GM23248 (cell line): ENCODE data around the gene QSER1. TPM values are rescaled to one million over a fixed set of nuclear protein-coding genes. Genes with fewer than 3 reads are reported as not detected.

Source experiments
- DNase-seq: peaks from one replicate; pipeline ENCODE4 v3.0.0-alpha.2; 2015
- H2AFZ ChIP-seq: fragments of 200-600 bp; sonication (generic); 2 replicates; pipeline ENCODE4 v1.6.1; 2016; ENCODE audit warnings: antibody characterized with exemption
- H3F3A ChIP-seq: fragments of 200-600 bp; sonication (generic); 2 replicates; pipeline ENCODE4 v1.6.1; 2016; ENCODE audit warnings: mild to moderate bottlenecking, antibody characterized with exemption, mixed run types; ENCODE audit not compliant: insufficient read depth
- H3K27ac ChIP-seq: fragments of 200-600 bp; sonication (generic); 2 replicates; pipeline ENCODE4 v1.5.1; 2016; ENCODE audit warnings: mild to moderate bottlenecking
- H3K27me3 ChIP-seq: fragments of 200-600 bp; sonication (generic); replicated peaks from 2 replicates; pipeline ENCODE4 v1.6.1; 2016; ENCODE audit warnings: mild to moderate bottlenecking; ENCODE audit not compliant: insufficient read depth
- H3K36me3 ChIP-seq: fragments of 200-600 bp; sonication (generic); 2 replicates; pipeline ENCODE4 v1.6.1; 2016; ENCODE audit warnings: low read depth, mild to moderate bottlenecking
- H3K4me1 ChIP-seq: fragments of 200-600 bp; sonication (generic); 2 replicates; pipeline ENCODE4 v1.6.1; 2016; ENCODE audit warnings: mild to moderate bottlenecking; ENCODE audit not compliant: insufficient read depth
- H3K4me2 ChIP-seq: fragments of 200-600 bp; sonication (generic); one replicate; pipeline ENCODE4 v1.6.1; 2016; ENCODE audit warnings: mild to moderate bottlenecking; ENCODE audit not compliant: unreplicated experiment
- H3K4me3 ChIP-seq: fragments of 200-600 bp; sonication (generic); 2 replicates; pipeline ENCODE4 v1.5.1; 2016; ENCODE audit warnings: mild to moderate bottlenecking
- H3K79me2 ChIP-seq: fragments of 200-600 bp; sonication (generic); 2 replicates; pipeline ENCODE4 v1.6.1; 2016; ENCODE audit warnings: mild to moderate bottlenecking; ENCODE audit not compliant: insufficient read depth
- H3K9ac ChIP-seq: fragments of 200-600 bp; sonication (generic); 2 replicates; pipeline ENCODE4 v1.6.1; 2016; ENCODE audit warnings: mild to moderate bottlenecking
- H3K9me2 ChIP-seq: fragments of 200-600 bp; sonication (generic); 2 replicates; pipeline ENCODE4 v1.6.1; 2016; ENCODE audit warnings: mixed run types, mild to moderate bottlenecking, moderate library complexity; ENCODE audit not compliant: insufficient read depth
- H3K9me3 ChIP-seq: fragments of 200-600 bp; sonication (generic); one replicate; pipeline ENCODE4 v1.6.1; 2017; ENCODE audit warnings: low read depth
- H4K20me1 ChIP-seq: fragments of 200-600 bp; sonication (generic); 2 replicates; pipeline ENCODE4 v1.6.0; 2016; ENCODE audit not compliant: insufficient read depth
- EZH2 ChIP-seq: fragments of 200-600 bp; sonication (generic); IDR thresholded peaks from 2 replicates; pipeline ENCODE4 v1.6.1; 2018; ENCODE audit warnings: antibody characterized with exemption, mild to moderate bottlenecking; ENCODE audit not compliant: insufficient read depth, poor library complexity, severe bottlenecking
- EZH2phosphoT487 ChIP-seq: fragments of 200-600 bp; sonication (generic); IDR thresholded peaks from 2 replicates; pipeline ENCODE4 v1.6.1; 2018; ENCODE audit warnings: antibody characterized with exemption, moderate library complexity, mild to moderate bottlenecking, low read depth; ENCODE audit not compliant: insufficient read depth
- WGBS, 2 experiments: methylation state at CpG; one replicate each; pipeline ENCODE4 v1.1.6; 2015 to 2017; ENCODE audit warnings: low lambda C conversion rate in 2 of 2, low coverage in 1 of 2; ENCODE audit errors: missing lambda C conversion rate in 2 of 2; 5-methylcytosine and 5-hydroxymethylcytosine counted together
- in situ Hi-C: fragments of 300-500 bp; cut with MboI; formaldehyde crosslinking; loops from 2 replicates; pipeline ENCODE4 v1.15.0; 2020
- polyA plus RNA-seq: library from polyadenylated mRNA; unstranded; fragments of >200 nt; fragmentation: Nextera tagmentation; extraction: Ambion mirVana; gene quantifications from 2 replicates; pipeline ENCODE4 v1.2.1, GENCODE V29; 2016
- total RNA-seq: library from RNA; depleted of rRNA; stranded (reverse); fragments of >200 nt; shearing (Covaris generic); gene quantifications from 2 replicates; pipeline ENCODE4 v1.2.3, GENCODE V29; 2014

Gene QSER1
- total and polyA plus RNA-seq, 2 experiments from 2014 or later, result 4.9 to 16.5 TPM

DNA sequence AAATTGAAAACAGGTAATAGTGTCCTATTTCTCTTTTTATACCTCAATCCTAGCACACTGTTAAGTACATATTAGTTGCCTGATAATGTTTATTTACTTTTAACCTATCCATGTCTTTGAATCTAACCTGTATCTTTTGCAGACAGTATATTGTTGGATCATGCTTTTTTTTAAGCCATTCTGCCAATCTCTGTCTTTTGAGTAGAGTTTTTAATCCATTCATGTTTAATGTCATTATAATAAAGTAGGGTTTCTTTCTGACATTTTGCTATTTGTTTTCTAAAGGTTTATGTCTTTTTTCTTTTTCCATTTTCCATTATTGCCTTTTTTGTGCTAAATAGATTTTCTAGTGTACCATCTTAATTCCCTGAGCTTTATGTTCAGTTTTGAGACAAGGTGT is 99.3 kb downstream of the QSER1 start:
- H2AFZ ChIP-seq, result no peak overlapping the region
- H3K79me2 ChIP-seq, result no peaks in the 10 kb centered on the region
- H3K9me3 ChIP-seq, result no peaks in the 10 kb centered on the region
- no peaks in the 10 kb centered on the region for H3F3A ChIP-seq
- H3K36me3 ChIP-seq, result no peaks in the 10 kb centered on the region
- H3K4me3 ChIP-seq, result no peak overlapping the region
- H3K4me2 ChIP-seq, result no peak overlapping the region
- no peak for DNase-seq
- no peak for TF ChIP-seq EZH2phosphoT487
- TF ChIP-seq EZH2, result no peak
- H3K27me3 ChIP-seq, result no peaks in the 10 kb centered on the region
- no peak overlapping the region for H3K27ac ChIP-seq
- no peaks in the 10 kb centered on the region for H4K20me1 ChIP-seq
- H3K9ac ChIP-seq, result no peak overlapping the region
- H3K9me2 ChIP-seq, result no peaks in the 10 kb centered on the region
- peaks cover 5% of the 10 kb centered on the region; the same call in 1 of the 2 replicates for H3K4me1 ChIP-seq
- in situ Hi-C loops, result no loop called here

DNA sequence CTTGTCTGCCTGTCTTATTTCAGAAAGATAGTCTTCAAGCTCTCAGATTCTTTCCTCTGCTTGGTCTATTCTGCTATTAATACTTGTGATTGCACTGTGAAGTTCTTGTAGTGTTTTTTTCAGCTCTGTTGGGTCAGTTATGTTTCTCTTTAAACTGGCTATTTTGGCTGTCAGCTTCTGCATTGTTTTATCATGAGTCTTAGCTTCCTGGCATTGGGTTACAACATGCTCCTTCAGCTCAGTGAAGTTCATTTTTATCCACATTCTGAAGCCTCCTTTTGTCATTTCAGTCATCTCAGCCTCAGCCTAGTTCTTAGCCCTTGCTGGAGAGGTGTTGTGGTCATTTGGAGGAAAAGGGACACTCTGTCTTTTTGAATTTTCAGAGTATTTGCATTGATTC is 107.6 kb downstream of the QSER1 start:
- Histone ChIP-seq H3K4me3 (peak overlapping the region; percentile 16; the same call in 1 of the 2 replicates), H3K4me2 (peak overlapping the region; percentile 77), H3K9me3 (no peaks in the 10 kb centered on the region), H3K27me3 (no peaks in the 10 kb centered on the region), H3K36me3 (no peaks in the 10 kb centered on the region), H3K27ac (peak overlapping the region; percentile 46), H2AFZ (peak overlapping the region; percentile 61), H3K4me1 (peaks cover 18% of the 10 kb centered on the region), H3K79me2 (no peaks in the 10 kb centered on the region), H3K9me2 (no peaks in the 10 kb centered on the region), H4K20me1 (no peaks in the 10 kb centered on the region), H3K9ac (no peak overlapping the region), H3F3A (peaks cover 12% of the 10 kb centered on the region)
- in situ Hi-C loops, result no loop called here
- DNase-seq, result peak; percentile 80
- TF ChIP-seq EZH2 (no peak), EZH2phosphoT487 (no peak)

DNA sequence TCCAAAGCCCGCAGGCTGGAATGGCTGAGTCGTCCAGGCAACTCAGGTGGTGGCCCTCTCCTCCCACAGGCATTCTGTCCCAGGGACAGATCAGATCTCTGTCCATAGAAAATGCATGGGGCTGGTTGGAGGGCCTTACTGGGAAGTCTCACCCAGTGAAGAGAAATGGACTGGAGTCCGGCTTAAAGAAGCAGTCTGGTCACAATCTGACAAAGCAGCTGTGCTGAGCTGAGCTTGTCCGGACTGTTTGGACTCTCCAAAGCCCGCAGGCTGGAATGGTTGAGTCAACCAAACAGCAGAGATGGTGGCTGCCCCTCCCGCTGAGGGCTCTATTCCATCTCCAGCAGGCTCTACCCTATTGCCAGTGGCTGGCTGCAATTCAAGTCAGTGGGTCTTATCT is 108.7 kb downstream of the QSER1 start:
- Histone ChIP-seq H3F3A (peaks cover 12% of the 10 kb centered on the region), H3K9me2 (no peaks in the 10 kb centered on the region), H3K27me3 (no peaks in the 10 kb centered on the region), H2AFZ (peak overlapping the region; percentile 61; the same call in 1 of the 2 replicates), H3K9ac (no peak overlapping the region), H3K36me3 (no peaks in the 10 kb centered on the region), H3K4me2 (peak overlapping the region; percentile 77), H3K4me3 (no peak overlapping the region), H3K79me2 (no peaks in the 10 kb centered on the region), H4K20me1 (no peaks in the 10 kb centered on the region), H3K4me1 (peaks cover 18% of the 10 kb centered on the region), H3K27ac (no peak overlapping the region), H3K9me3 (no peaks in the 10 kb centered on the region)
- no peak for DNase-seq
- WGBS, 2 experiments, result 79 to 85% methylated on average over 6 of the region's 6 CpGs
- in situ Hi-C loops, result no loop called here
- TF ChIP-seq EZH2phosphoT487 (no peak), EZH2 (no peak)

DNA sequence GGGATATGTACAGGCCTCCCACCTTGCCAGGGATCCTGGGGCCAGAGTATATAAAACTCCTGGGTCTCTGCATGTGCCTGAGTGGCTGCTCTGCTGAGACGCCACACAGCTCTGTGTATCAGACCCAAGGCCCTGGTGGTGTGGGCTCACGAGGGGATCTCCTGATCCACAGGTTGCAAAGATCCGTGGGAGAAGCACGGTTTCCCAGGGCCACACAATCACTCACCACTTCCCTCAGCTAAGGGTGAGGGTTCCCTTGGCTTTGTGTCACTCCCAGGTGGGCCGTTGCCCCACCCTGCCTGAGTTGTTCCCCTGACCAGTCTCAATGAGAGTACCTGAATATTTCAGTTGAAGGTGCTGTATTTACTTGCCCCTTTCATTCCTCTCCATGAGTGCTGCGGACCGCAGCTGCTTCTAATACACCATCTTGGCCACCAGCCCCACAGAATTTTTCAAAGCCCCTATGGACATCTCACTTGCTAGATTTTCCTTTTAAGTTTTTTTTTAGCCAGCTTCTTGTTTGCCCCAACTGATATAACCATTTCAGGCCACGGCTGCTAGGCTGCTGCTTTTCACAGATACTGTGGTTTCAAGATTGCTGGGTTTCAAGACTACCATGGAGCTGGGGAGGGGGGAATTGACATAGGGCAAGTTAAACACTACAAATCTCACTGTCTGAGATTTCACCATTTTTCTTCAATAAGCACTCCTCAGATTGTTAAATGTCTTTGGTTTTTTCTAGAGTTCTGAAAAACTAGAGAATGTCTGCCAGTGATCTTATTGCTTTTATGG is 109.3 kb downstream of the QSER1 start:
- peaks cover 12% of the 10 kb centered on the region for H3F3A ChIP-seq
- H3K9ac ChIP-seq, result no peak overlapping the region
- H3K27me3 ChIP-seq, result no peaks in the 10 kb centered on the region
- H3K4me3 ChIP-seq, result no peak overlapping the region
- no peak overlapping the region for H3K4me2 ChIP-seq
- no peaks in the 10 kb centered on the region for H3K9me2 ChIP-seq
- H3K4me1 ChIP-seq, result peaks cover 18% of the 10 kb centered on the region
- TF ChIP-seq EZH2phosphoT487 (no peak), EZH2 (no peak)
- no peak overlapping the region for H3K27ac ChIP-seq
- in situ Hi-C loops, result no loop called here
- no peaks in the 10 kb centered on the region for H3K36me3 ChIP-seq
- 73 to 80% methylated on average over 8 of the region's 8 CpGs for WGBS, 2 experiments
- H2AFZ ChIP-seq, result no peak overlapping the region
- H3K9me3 ChIP-seq, result no peaks in the 10 kb centered on the region
- H4K20me1 ChIP-seq, result no peaks in the 10 kb centered on the region
- DNase-seq, result no peak
- no peaks in the 10 kb centered on the region for H3K79me2 ChIP-seq

DNA sequence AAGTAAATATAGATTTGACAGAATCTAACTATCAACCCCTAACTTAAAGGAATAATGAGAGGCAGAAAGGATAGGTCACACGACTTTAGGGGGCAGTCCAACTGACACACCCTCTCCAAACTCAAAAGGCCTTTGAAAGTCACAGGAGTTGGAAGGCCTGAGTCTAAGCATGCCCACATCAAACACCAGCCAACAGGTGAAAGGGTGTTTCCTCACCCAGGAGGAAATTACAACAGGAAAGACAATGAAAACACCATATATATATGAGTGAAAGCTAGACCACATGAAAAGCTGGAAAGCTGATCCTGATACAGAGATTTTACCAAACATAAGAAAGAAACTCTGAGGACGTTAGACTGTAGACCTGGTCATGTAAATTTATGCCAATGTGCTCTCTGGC is 112.6 kb downstream of the QSER1 start:
- in situ Hi-C loops, result no loop called here
- Histone ChIP-seq H3K4me3 (no peak overlapping the region), H3K4me1 (peaks cover 12% of the 10 kb centered on the region), H3K27ac (no peak overlapping the region), H3K36me3 (no peaks in the 10 kb centered on the region), H3F3A (peaks cover 5% of the 10 kb centered on the region; the same call in 1 of the 2 replicates), H3K9me2 (no peaks in the 10 kb centered on the region), H3K79me2 (no peaks in the 10 kb centered on the region), H3K27me3 (no peaks in the 10 kb centered on the region), H3K9ac (no peak overlapping the region), H3K4me2 (no peak overlapping the region), H4K20me1 (no peaks in the 10 kb centered on the region), H3K9me3 (no peaks in the 10 kb centered on the region), H2AFZ (no peak overlapping the region)
- 72 to 76% methylated on average over 2 of the region's 2 CpGs for WGBS, 2 experiments
- no peak for TF ChIP-seq EZH2phosphoT487
- TF ChIP-seq EZH2, result no peak
- DNase-seq, result no peak
